ENCODE results near the gene EXOC4.

Gene EXOC4

DNA sequence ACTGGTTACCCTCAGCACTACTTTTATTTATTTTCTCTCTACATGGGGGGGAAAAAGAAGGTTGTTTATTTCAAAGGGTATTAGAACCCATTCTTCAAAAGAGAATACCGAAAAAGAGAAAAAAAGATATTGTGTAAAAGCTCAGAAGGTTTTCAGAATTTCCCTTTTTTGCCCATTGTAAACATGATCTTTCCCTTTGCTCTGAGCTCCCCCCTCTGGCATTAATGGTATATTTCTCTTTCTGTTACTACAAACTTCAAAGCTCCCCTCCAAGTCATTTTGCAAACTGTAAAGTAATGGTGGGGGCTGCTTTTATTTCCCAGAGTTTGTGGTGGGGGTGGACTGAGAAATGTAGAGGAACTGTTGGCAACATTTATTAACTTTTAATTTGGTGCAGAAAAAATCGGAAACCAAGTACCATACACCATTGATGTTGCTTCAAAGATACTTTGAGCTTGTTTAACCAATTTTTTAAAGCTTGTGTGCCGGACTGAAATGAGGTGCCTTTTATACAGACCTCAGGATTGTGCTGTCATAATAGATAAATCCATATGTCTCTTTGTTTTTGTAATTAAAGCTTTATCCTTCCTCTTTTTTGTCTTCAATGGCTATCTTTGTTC, 181.5 kb downstream of the EXOC4 start:
- peak in 1 of 2 donors; percentile 51 for DNase-seq

DNA sequence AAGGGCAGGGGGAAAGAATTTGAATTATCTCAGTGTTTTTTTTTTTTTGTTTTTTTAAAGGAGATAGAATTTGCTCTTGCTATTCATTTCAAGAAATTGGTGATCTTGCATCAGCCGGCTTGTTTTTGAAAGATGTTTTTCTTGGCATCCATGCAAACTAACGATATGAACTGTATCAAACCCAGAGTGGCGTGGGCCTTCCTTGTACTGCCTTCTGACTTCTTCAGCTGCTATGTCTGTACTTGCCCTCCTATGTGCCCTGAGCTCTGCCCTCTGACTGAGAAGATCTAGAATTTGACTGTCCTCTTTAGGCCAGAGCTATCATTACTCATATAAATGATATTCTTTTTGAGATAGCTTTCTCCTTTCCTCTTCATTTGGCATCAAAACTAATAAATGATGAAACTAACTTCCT, 183.1 kb downstream of the EXOC4 start:
- no peak for DNase-seq

DNA sequence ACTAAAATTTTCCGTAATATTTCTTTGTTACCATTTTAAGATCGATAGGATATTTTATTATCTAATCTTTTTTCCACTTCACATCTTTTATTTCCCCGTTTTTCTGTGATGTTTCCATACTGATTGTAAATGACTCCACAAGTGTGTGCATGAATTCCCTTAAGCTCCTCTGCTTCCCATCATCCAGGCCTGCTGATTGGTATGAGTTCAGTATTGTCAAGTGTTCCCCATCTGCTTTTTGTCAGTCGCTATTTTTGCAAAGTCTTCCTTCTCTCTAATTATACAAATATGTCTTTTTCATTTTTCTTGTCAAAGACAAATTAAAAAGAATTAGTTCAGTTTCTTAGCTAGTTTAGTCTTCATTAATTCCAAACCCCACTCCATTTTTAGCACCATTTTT, 184.7 kb downstream of the EXOC4 start:
- DNase-seq: no peak

DNA sequence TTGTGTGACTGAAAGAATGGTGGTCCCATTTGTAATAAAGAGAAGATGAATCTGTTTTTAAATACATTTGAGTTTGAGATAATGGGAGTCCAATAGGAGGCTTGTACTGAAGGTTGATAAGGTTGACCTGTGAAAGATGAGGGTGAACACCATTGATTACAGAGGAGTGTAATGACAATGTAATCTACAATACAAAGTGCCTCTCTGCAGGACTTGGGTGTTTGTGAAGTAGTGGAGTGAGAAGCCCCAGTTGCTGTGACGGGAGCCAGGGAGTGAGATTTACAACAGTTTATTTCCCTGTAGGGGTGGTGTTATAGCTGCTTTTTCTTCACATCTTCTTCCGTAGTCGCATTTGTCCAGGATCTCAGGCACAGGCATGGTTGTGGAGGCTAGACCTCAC, 189.9 kb downstream of the EXOC4 start:
- no peak for DNase-seq

DNA sequence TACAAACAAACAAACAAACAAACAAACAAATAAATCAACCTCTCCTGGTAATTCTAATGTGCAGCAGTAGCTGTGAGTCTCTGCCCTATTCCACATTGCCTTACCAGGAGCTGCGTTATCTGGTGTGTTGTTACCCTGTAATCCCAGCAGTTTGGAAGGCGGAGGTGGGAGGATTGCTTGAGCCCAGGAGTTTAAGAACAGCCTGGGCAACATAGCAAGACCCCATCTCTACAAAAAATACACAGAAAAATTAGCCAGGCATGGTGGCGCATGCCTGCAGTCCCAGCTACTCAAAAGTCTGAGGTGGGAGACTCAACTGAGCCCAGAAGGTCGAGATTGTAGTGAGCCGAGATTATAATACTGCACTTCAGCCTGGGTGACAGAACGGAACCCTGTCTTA, 192.7 kb downstream of the EXOC4 start:
- DNase-seq: no peak

DNA sequence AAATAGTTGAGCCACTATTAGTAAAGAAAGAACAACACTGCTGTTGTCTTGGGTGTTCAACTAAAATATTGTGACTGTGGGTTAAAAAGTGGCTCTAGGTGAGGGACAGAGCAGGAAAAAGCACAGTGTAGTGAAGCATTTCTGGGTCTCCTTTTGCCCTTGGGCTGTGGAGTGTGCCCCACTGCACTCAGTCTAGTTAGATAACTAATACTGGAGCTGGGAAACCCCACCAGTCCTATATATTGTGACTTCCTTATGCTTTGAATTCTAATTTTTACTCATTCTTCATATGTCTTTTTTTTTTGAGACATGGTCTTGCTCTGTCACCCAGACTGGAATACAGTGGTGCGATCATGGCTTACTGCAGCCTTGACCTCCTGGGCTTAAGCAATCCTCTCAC, 195.1 kb downstream of the EXOC4 start:
- DNase-seq: no peak

DNA sequence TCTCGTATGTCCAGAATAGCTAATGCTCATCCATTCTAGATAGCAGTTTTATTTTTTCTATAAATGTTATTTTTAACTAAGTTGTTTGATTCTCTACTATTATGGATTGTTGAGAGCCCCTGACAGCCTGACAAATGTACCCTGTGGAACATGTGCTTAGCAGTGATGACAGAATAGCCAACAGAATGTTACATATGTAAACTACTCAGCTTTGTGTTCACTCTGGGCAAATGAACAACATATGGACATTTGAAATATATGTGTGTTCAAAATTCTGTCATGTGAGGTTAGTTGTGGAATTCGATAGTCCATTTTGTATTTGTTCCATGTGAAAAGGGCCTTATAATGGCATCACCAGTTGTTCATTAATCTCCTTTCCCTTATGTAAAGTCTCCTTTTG, 199.7 kb downstream of the EXOC4 start:
- DNase-seq: no peak

DNA sequence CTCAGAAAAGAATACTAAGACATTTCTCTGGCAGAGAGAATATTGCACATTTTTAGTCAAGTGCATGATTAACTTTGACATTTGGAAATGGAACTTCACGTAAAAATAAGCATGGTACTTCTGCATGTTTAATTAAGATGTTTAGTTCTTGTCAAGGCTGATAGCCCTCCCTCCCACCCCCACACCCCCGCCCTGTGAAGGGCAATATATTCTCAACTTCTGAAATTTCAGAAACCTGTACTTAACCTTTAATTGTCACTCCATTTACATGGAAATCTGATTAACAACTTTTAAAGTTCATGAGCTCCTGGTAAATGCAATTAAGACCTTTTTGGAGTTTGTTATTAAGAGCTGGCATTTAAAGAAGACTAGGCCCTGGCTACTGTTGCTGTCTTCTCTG, 205.8 kb downstream of the EXOC4 start:
- DNase-seq: no peak

DNA sequence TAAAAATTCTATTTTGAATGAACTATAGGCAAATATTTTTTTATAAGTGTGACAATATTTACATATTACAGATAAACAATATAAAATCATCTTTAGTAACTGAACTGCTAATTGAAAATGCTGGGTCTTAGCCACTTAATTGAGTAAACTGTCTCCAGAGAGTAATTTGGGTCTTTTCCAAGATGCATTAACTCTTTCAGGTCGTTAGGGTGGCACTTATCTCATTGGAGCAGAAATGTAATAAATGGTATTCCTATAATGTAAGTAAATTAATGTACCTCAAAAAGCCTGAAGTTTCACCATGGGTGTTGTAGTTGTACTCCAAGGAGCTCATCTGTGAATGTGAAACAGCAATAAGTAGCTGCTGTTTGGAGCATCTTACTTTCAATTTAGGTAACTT, 208.5 kb downstream of the EXOC4 start:
- no peak for DNase-seq

DNA sequence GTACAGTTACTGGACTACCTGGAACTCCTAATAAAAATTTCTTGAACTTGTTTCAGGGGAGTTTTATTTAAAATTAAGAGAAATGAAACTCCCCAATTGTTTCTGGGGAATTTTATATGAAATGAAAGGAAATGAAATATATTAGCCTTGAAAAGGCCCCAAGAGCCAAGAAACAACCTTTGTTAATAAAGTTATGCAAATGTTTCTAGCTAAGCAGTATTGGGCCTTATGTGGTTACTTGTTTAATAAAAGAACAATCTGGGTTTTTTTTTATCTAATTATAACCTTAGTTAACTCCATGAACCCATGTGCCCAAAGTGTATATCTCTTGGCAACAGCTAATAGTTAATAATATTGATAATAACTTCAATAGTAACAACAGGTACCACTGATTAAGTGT, 222.8 kb downstream of the EXOC4 start:
- DNase-seq: no peak

DNA sequence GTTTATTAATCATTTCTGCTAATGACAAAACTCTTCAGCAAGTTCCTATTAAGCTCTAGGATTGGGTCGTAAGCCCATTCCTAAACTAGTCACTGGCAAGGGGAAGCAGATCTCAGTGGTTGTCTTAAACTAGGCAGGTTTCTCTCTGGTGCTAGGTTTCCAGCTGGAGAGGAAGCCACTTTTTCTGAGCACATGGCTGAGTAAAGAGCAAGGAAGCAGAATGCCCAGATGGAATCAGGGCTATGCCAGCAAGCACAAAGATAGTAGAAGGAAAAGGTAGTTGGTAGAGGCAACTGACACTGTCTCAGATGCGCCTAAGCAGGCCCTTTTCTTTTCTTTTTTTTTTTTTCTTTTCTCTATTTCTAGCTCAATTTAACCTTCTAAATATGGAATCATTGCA, 224.9 kb downstream of the EXOC4 start:
- no peak for DNase-seq

DNA sequence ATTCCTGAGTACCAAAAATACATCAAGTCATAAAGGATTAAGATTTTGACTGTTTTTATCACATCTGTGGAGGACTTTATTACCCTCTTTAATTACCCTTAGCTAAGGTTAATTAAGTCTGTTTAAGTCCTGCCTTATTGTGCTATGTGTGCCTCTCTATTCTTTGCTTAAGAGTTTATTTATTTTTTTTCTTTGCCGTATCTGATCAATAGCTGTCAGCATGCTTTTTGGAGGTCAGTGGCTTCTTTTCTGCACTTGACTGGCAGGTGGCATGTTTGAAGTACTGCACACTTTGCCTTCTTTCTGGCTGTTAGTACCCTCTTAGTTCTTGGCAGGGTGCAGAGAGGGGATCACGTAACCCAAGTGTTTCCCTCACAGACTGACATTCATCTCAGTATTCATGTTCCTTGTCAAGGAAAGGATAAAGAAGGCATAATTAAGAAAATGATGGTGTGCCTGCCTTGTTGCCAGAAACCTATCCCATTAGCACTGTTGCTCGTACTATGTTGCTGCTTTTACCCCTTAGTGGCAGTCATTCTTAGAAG, 225.8 kb downstream of the EXOC4 start:
- DNase-seq: no peak

DNA sequence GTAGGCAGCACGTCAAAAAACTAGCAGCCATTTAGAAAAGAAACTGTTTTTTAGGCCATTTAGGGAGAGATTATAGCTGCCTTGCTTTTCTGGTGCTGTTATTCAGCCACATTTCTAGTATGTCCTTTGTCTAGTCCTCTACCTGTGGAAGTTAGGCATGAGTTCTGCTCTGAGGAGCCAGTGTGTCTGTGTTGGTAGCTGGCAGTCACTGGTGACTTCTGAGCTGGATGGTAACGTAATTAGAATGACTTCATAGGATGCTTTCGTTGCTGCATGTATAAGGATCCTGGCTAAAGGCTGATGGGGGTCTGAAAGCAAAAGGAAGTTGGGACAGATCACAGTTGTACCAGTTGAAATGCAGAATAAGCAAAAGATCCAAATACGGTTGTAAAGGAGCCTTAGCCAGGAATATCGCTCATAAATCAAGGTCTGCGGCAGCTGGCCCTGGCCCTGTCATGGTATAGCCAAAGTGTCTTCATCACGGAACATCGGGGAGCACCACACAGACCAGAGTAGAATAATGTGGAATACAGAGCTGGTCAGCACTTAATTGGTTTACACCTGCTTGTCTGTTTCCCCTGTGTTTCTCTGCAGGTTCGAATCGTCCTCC, 226.7 kb downstream of the EXOC4 start:
- DNase-seq: no peak

DNA sequence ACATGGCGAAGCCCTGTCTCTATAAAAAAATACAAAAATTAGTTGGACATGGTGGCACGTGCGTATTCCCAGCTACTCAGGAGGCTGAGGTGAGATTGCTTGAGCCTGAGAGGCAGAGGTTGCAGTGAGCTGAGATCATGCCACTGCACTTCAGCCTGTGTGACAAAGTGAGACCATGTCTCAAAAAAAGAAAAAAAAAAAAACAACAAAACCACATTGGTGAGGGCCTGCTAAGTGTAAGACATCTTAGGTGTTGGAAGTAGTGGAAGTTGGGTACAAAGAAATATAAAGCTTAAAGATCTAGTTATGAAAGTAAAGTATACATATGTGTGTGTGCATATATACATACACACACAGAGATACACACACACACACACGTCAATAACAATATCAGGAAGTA, 228.0 kb downstream of the EXOC4 start:
- DNase-seq: no peak

DNA sequence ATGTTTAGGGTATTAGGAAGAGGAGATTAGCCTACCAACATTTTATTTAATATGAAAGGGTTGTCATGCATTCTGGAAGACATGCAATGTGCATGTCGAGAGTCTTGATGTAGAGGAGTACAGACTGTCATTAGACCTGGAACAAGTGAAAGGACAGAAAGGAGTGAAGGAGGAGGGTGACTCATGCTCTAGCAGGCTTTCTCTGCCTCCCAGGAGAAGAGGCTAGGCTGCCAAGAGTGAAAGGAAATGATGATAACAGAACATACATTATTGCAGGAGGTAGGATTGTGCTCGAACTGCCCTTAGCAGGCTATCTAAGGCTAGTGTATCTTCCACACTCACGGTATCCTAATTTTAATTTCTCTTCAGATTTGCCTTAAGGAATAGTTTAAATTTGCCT, 228.8 kb downstream of the EXOC4 start:
- peak in 1 of 2 donors; percentile 5 for DNase-seq

DNA sequence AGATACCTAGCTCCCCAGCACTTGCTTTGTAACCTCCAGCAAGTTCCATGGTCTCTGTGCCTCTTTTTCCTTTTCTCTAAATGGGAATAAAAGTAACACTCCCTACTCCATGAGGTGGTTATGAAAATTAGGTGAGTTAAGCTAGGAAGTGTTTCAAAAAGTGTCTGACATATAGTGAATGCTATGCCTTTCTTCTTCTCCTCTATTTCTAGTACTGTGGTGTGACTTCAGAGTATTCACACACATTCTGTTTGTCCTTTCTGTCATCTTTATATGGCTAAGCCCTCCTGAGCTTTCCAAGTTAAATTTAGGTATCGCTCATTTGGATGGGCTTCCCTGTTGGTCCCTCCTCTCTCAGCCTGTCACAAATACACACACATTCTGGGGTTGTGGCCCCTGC, 229.7 kb downstream of the EXOC4 start:
- no peak for DNase-seq

DNA sequence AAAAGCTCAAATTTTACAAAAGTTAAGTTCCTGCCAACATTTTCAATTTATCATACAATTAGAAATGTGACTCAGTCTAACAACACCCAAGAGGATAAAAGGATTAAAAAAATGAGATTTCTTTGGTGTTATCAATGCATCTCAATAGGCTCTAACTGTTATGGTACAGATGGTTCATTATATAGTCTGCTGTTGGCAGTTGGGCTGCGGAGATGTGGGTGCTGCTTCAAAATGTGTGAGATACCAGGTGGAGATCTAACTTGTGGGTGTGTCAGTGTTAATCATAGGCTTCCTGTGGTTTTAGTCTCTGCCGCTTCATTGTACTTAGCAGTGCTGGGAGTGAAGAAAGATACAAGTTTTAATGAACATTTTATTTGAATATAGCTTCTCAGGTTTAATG, 231.2 kb downstream of the EXOC4 start:
- DNase-seq: peak in 1 of 2 donors; percentile 44

DNA sequence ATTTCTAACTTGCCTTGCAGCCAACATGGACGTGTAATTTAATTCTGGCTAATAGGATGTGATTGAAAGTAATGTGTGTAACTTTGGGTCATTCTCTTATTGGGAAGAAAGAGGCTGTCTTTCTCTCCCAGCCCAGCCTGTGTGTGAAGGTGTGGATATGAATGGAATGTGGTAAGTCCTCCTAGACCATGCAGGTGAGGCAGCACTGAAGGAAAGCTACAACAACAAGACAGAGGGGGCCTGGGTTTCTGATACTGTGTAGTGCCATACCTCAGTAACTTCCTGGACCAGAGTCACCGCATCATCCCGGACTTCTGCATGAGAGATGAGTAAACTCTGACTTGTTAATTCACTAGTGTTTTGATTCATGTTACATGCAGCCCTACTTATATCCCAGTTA, 237.0 kb downstream of the EXOC4 start:
- no peak for DNase-seq

DNA sequence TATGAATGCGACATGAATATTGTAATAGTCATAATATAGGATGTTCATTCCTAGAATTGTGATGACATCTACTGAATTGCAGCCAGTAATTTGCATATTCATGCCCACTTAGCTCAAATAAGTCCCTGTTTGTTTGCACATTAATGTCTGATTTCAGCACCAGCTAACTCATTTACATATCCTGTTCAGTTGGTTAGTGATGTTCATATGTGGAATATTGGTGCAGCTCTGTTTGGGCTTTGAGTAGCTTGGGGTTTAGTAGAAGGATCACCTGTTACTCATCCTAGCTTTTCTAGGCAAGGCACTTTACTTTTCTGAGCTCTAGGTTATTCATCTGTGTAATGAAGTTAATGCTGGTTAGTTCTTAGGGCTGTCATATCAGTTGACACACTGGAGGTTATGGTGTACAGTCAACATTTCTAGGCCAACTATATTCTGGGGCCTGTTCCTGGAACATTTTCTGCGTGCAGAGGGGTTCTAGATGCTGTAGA, 238.4 kb downstream of the EXOC4 start:
- DNase-seq: no peak

DNA sequence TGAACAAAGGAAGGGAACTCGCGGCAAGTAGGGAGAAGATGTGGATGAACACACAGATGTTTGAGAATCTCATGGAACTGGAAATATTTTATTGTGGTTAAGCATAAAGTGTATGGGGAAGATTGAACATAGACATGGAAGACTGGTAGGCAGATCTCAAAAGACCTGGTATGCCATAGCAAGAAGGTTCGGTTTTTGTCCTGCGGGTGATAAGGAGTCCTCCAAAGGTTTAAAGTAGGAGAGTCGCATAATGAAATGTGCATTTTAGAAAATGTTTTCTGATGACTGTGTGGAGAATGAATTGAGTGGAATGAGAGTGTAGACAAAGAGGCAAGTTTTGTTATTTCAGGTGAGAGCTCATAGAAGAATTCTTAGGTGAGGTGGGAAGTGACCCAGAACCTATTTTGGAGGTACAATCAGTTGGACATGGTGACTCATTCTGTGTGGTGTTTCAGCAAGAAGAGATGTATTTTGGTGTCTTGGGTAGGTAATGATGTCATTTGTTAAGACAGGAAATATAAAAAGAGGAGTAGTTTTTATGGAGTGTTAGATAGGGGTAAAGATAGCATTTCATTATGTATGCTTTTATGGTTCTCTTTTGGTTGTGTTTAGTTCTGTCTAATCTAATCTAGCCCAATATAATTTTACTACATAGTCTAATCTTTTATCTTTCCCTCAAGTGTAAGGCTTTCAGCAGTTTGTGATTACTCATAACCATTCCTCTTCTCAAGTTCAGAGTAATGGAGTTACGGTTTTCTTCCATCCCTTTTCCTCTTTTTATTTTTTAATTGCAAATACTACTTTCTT, 239.2 kb downstream of the EXOC4 start:
- DNase-seq: no peak

DNA sequence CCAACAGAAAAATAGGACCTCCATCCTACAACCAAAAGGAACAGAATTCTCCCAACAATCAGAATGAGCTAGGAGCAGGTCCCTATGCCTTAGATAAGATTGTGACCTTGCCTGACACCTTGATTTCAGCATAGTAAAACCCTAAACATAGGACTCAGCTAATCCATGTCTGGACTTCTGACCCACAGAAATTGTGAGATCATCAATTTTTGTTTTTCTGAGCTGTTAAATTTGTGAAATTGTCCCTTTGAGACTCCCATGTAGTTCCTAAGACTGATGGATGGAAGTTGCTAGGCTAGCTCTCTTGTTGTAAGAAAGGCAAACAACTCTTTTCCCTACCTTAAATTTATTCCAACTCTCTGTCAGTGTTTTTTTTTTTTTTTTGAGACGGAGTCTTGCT, 244.2 kb downstream of the EXOC4 start:
- DNase-seq: no peak

DNA sequence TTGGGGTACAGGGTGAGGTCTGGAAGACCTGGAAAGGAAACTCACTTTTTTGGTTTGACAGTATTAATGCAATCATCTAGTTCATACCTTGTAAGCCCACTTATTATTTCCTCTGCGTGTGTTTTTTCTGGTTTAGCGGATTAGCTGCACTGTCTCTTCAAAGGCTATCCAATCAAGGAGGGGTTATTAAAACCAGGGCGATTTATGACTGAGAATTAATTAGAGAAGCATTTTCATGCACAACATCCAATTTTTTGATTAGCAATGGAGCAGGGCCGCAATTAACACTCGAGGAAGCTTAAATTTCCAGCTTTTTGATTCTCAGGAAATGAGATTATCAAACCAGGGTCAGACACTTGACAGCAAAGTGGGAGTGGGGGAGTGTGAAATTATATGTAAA, 248.9 kb downstream of the EXOC4 start:
- DNase-seq: no peak

DNA sequence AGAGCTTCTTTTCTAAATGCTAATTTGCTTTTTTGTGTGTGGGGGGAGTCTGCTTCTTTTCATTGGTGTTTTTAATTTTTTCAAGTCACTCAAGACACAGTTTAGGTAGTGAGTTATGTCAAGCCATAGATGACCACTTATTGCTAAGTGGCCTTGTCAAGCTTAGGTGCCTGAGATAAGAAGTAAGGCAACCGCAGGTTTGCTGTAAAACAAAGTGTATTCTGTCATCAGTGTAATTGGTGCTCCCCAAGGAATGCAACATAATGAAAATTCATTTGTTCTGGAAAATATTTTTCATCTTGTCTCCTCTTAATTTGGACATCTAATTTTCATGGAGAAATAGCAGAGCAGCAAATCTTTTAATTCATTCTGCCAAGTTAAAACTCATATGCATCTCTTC, 249.6 kb downstream of the EXOC4 start:
- no peak for DNase-seq

DNA sequence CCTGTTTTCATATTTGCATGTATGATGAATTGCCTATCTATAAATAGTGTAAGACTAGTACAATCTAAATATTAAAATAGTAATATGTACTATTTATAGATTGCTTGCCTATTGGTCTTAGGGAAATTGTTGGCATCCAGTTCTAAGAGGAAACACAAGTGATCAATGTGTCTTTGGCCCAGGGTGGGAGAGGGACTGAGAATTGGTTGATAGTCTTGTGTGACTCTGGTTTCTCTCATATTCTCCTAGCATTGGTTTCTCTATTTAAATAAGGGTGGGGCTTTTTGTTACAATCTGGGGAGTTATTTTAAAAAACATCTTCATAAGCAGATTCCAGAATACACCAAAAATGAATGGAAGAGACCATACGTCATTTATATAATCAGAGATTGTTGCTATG, 250.1 kb downstream of the EXOC4 start:
- no peak for DNase-seq

All from hippocampal formation (tissue), 2 donors.